ENCODE data around the gene RNASE8. TPM values are rescaled to one million over a fixed set of nuclear protein-coding genes. Genes with fewer than 3 reads are reported as not detected.

RNASE8 gene
- total RNA-seq, 1 experiment from 2014 or later, result not detected

- POLR2A ChIA-PET, result no interaction called here
These were observed 31.2 kb upstream of the RNASE8 start for GRCh38 chr14:21026274-21026987.

DNA sequence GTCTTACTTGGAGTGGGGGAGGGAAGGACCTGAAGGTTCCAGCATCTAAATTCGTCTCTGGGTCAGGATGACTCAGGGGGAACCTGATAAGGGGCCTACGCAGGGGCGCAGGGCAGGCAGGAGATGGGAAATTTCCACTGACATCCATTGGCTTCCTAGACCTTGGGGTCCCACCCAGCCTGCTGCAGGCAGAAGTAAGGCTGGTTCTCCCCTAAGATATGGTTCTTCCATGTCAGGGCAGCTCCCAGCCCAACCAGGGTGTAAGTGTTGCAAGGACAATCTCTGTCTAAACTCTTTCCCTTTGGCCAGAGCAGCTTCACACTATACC, 30.7 kb upstream of the RNASE8 start:
- TF ChIP-seq TCF7L2 (IDR thresholded peaks at IDR 0.05; ENCODE audit: low read depth, low read length) (no peak), POLR2AphosphoS5 (IDR thresholded peaks at IDR 0.05; ENCODE audit: low read depth, low read length) (no peak), SIN3A (IDR thresholded peaks at IDR 0.05; ENCODE audit: borderline replicate concordance, insufficient read depth, low read depth, low read length) (no peak)
- TF ChIP-seq, protein P1, sequence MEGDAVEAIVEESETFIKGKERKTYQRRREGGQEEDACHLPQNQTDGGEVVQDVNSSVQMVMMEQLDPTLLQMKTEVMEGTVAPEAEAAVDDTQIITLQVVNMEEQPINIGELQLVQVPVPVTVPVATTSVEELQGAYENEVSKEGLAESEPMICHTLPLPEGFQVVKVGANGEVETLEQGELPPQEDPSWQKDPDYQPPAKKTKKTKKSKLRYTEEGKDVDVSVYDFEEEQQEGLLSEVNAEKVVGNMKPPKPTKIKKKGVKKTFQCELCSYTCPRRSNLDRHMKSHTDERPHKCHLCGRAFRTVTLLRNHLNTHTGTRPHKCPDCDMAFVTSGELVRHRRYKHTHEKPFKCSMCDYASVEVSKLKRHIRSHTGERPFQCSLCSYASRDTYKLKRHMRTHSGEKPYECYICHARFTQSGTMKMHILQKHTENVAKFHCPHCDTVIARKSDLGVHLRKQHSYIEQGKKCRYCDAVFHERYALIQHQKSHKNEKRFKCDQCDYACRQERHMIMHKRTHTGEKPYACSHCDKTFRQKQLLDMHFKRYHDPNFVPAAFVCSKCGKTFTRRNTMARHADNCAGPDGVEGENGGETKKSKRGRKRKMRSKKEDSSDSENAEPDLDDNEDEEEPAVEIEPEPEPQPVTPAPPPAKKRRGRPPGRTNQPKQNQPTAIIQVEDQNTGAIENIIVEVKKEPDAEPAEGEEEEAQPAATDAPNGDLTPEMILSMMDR (IDR thresholded peaks at IDR 0.05), result no peak
- TF ChIP-seq, protein P2, sequence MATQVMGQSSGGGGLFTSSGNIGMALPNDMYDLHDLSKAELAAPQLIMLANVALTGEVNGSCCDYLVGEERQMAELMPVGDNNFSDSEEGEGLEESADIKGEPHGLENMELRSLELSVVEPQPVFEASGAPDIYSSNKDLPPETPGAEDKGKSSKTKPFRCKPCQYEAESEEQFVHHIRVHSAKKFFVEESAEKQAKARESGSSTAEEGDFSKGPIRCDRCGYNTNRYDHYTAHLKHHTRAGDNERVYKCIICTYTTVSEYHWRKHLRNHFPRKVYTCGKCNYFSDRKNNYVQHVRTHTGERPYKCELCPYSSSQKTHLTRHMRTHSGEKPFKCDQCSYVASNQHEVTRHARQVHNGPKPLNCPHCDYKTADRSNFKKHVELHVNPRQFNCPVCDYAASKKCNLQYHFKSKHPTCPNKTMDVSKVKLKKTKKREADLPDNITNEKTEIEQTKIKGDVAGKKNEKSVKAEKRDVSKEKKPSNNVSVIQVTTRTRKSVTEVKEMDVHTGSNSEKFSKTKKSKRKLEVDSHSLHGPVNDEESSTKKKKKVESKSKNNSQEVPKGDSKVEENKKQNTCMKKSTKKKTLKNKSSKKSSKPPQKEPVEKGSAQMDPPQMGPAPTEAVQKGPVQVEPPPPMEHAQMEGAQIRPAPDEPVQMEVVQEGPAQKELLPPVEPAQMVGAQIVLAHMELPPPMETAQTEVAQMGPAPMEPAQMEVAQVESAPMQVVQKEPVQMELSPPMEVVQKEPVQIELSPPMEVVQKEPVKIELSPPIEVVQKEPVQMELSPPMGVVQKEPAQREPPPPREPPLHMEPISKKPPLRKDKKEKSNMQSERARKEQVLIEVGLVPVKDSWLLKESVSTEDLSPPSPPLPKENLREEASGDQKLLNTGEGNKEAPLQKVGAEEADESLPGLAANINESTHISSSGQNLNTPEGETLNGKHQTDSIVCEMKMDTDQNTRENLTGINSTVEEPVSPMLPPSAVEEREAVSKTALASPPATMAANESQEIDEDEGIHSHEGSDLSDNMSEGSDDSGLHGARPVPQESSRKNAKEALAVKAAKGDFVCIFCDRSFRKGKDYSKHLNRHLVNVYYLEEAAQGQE (IDR thresholded peaks at IDR 0.05; ENCODE audit: insufficient read depth in 1 of 2, low read depth in 2 of 2, low read length in 1 of 2), result no peak
- Histone ChIP-seq H3K36me3 (ENCODE audit: control insufficient read depth, insufficient read depth, low read length) (no peaks in the 10 kb centered on the region), H3K4me1 (ENCODE audit: control insufficient read depth, insufficient read depth, low read length) (no peaks in the 10 kb centered on the region; the same call in 1 of the 2 replicates), H3K27me3 (ENCODE audit: control insufficient read depth, insufficient read depth, low read length) (peaks cover 2% of the 10 kb centered on the region; the same call in 1 of the 2 replicates), H3K27ac (ENCODE audit: low read length) (no peak overlapping the region), H3K4me3 (ENCODE audit: low read depth in 2 of 2, low read length in 2 of 2) (no peak overlapping the region), H3K9me3 (ENCODE audit: control insufficient read depth, insufficient read depth, low read depth, low read length) (no peaks in the 10 kb centered on the region)
- no TSS peak for BruUV-seq (replicated peaks)
- ChIA-PET POLR2A (no interaction called here), CTCF (no interaction called here)
- intact Hi-C loops (cut with micrococcal nuclease; ENCODE audit: unreplicated experiment), result no loop called here
- ATAC-seq (no peak), DNase-seq (ENCODE audit: low read depth, low spot score) (no peak)
- in situ Hi-C loops (cut with HindIII; ENCODE audit: low pct_unique_long_range_greater_than_20kb, low sequenced_read_pairs), result no loop called here

More at GRCh38 chr14:21026274-21026987, 31.2 kb upstream of the RNASE8 start:
- no peaks in the 10 kb centered on the region for H3K36me3 ChIP-seq (ENCODE audit: control insufficient read depth, insufficient read depth, low read length)
- in situ Hi-C loops (cut with HindIII; ENCODE audit: low pct_unique_long_range_greater_than_20kb, low sequenced_read_pairs) (no loop called here), intact Hi-C loops (cut with micrococcal nuclease; ENCODE audit: unreplicated experiment) (no loop called here)
- H3K9me3 ChIP-seq (ENCODE audit: control insufficient read depth, insufficient read depth, low read depth, low read length), result no peaks in the 10 kb centered on the region
- BruUV-seq (replicated peaks), result no TSS peak
- no peaks in the 10 kb centered on the region; the same call in 1 of the 2 replicates for H3K4me1 ChIP-seq (ENCODE audit: control insufficient read depth, insufficient read depth, low read length)
- no peak for DNase-seq (ENCODE audit: low read depth, low spot score)
- TF ChIP-seq, protein P2 (IDR thresholded peaks at IDR 0.05; ENCODE audit: insufficient read depth in 1 of 2, low read depth in 2 of 2, low read length in 1 of 2), result no peak
- no peak for TF ChIP-seq TCF7L2 (IDR thresholded peaks at IDR 0.05; ENCODE audit: low read depth, low read length)
- TF ChIP-seq SIN3A (IDR thresholded peaks at IDR 0.05; ENCODE audit: borderline replicate concordance, insufficient read depth, low read depth, low read length), result no peak
- no peak for TF ChIP-seq POLR2AphosphoS5 (IDR thresholded peaks at IDR 0.05; ENCODE audit: low read depth, low read length)
- TF ChIP-seq, protein P1 (IDR thresholded peaks at IDR 0.05), result no peak
- no peak overlapping the region for H3K27ac ChIP-seq (ENCODE audit: low read length)
- CTCF ChIA-PET, result no interaction called here
- no peak for ATAC-seq
- peaks cover 2% of the 10 kb centered on the region; the same call in 1 of the 2 replicates for H3K27me3 ChIP-seq (ENCODE audit: control insufficient read depth, insufficient read depth, low read length)
- H3K4me3 ChIP-seq (ENCODE audit: low read depth in 2 of 2, low read length in 2 of 2), result no peak overlapping the region

All from Panc1 (cell line).